ENCODE results near the gene TMPRSS7.

DNA sequence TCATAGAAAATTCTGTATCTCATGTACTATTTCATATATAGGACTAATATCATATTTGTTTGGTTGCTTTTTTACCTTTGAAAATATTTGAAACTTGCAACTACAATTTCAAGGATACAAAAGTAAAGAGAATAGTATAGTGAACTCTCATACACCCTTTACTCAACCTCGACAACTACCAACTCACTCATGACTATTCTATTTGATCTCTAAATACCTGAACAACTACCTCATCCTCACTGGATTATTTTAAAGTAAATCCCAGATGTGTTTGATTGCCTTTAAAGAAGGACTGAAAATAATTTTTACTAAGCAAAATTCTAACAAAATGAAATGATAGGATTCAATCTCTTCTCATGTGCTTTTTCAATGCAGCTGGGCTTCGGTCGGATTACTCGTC, 12.1 kb downstream of the TMPRSS7 start:
- TF ChIP-seq ZFP30 (CRISPR knock-in tag; IDR thresholded peaks at IDR 0.05) (no peak), ZFP3 (CRISPR knock-in tag; IDR thresholded peaks at IDR 0.05) (no peak), CSDC2 (CRISPR knock-in tag; IDR thresholded peaks at IDR 0.05) (no peak), TCF4 (CRISPR knock-in tag; IDR thresholded peaks at IDR 0.05; ENCODE audit: borderline replicate concordance) (no peak), ZNF565 (CRISPR knock-in tag; conservative IDR thresholded peaks at IDR 0.05; ENCODE audit: low read depth) (no peak)
- TF ChIP-seq, protein P1, sequence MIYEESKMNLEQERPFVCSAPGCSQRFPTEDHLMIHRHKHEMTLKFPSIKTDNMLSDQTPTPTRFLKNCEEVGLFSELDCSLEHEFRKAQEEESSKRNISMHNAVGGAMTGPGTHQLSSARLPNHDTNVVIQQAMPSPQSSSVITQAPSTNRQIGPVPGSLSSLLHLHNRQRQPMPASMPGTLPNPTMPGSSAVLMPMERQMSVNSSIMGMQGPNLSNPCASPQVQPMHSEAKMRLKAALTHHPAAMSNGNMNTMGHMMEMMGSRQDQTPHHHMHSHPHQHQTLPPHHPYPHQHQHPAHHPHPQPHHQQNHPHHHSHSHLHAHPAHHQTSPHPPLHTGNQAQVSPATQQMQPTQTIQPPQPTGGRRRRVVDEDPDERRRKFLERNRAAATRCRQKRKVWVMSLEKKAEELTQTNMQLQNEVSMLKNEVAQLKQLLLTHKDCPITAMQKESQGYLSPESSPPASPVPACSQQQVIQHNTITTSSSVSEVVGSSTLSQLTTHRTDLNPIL (CRISPR knock-in tag; IDR thresholded peaks at IDR 0.05; ENCODE audit: low read depth) = no peak
- TF ChIP-seq, protein P2, sequence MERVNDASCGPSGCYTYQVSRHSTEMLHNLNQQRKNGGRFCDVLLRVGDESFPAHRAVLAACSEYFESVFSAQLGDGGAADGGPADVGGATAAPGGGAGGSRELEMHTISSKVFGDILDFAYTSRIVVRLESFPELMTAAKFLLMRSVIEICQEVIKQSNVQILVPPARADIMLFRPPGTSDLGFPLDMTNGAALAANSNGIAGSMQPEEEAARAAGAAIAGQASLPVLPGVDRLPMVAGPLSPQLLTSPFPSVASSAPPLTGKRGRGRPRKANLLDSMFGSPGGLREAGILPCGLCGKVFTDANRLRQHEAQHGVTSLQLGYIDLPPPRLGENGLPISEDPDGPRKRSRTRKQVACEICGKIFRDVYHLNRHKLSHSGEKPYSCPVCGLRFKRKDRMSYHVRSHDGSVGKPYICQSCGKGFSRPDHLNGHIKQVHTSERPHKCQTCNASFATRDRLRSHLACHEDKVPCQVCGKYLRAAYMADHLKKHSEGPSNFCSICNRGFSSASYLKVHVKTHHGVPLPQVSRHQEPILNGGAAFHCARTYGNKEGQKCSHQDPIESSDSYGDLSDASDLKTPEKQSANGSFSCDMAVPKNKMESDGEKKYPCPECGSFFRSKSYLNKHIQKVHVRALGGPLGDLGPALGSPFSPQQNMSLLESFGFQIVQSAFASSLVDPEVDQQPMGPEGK (CRISPR knock-in tag; IDR thresholded peaks at IDR 0.05; ENCODE audit: borderline replicate concordance) = no peak
